Esophagus squamous epithelium (tissue), 5 donors: ENCODE measurements around the gene ELOVL6. TPM values are rescaled to one million over a fixed set of nuclear protein-coding genes. Genes with fewer than 3 reads are reported as not detected.
"Not testable (repeated sequence)": the region's sequence is repeated elsewhere in the genome, so short reads cannot be mapped to it uniquely, and the experiment has no call there.

Source experiments
- DNase-seq: peaks from one replicate; lab custom pipeline; 2025; lab: John Stamatoyannopoulos, UW
- H3K27ac ChIP-seq, 4 donors: fragments of 200-600 bp; sonication (generic); one replicate each; pipeline ENCODE4 v1.5.1; 2016 to 2019; ENCODE audit warnings: mild to moderate bottlenecking in 1 of 4
- H3K27me3 ChIP-seq, 4 donors: fragments of 200-600 bp; sonication (generic); 1 replicate in 3 of 4; 2 replicates in 1 of 4; pipeline versions ENCODE4 v1.5.1 to v1.6.0; 2017 to 2021; ENCODE audit warnings: antibody characterized with exemption in 1 of 4
- H3K36me3 ChIP-seq, 3 donors: fragments of 200-600 bp; sonication (generic); one replicate each; pipeline ENCODE4 v1.5.1; 2016 to 2019
- H3K4me1 ChIP-seq, 3 donors: fragments of 200-600 bp; sonication (generic); one replicate each; pipeline ENCODE4 v1.5.1; 2017 to 2019
- H3K4me3 ChIP-seq, 4 donors: fragments of 200-600 bp; sonication (generic); 1 replicate in 3 of 4; 2 replicates in 1 of 4; pipeline ENCODE4 v1.5.1; 2016 to 2019; ENCODE audit warnings: mild to moderate bottlenecking in 2 of 4, moderate library complexity in 1 of 4
- H3K9me3 ChIP-seq, 3 donors: fragments of 200-600 bp; sonication (generic); one replicate each; pipeline ENCODE4 v1.5.1; 2016 to 2019
- POLR2A ChIP-seq, 4 donors: fragments of 450-650 bp; IDR thresholded peaks; one replicate each; pipeline ENCODE4 v1.6.1; 2017; ENCODE audit warnings: antibody characterized with exemption in 4 of 4, mild to moderate bottlenecking in 4 of 4, moderate library complexity in 3 of 4
- WGBS, 2 donors: methylation state at CpG; one replicate each; pipeline ENCODE4 v1.1.5; 2018; 5-methylcytosine and 5-hydroxymethylcytosine counted together
- intact Hi-C: fragments of 100-400 bp; cut with DNase I; formaldehyde crosslinking; loops from one replicate; pipeline ENCODE4 v1.15.0; 2022
- total RNA-seq, 4 donors: library from RNA; depleted of rRNA; stranded (reverse); fragments of >200 nt; gene quantifications; one replicate each; pipeline ENCODE4 v1.1.0, GENCODE V29; 2016
- TF ChIP-seq, protein P1 (sequence below), 6 experiments: fragments of 450-650 bp in 4 of 6; fragments of 200-600 bp in 2 of 6; sonication (generic) in 2 of 6; IDR thresholded peaks; one replicate each; pipeline ENCODE4 v1.5.1; 2016 to 2019; ENCODE audit warnings: antibody characterized with exemption in 6 of 6, mild to moderate bottlenecking in 4 of 6, moderate library complexity in 4 of 6
- donor health status: DM: yes; HTN: yes; CAD: no.

Gene ELOVL6
- total RNA-seq, 4 donors from 2014 or later, result 13.0 to 39.5 (median 19.4) TPM

GRCh38 chr4:110196871-110197528 lies 1.4 kb downstream of the ELOVL6 start:
- H3K9me3 ChIP-seq, result no peaks in the 10 kb centered on the region
- no peaks in the 10 kb centered on the region for H3K27me3 ChIP-seq
- peak; percentile 2 for DNase-seq
- 0% methylated on average over 3 to 5 of the region's 47 CpGs for WGBS, 2 donors
- peaks cover 0 to 44% (median 3%) of the 10 kb centered on the region in 3 donors for H3K4me1 ChIP-seq
- peak overlapping the region; percentile 87 to 97 (median 92) for H3K27ac ChIP-seq
- peak overlapping the region; percentile 69 to 97 (median 80) for H3K4me3 ChIP-seq
- H3K36me3 ChIP-seq, result no peaks in the 10 kb centered on the region
- intact Hi-C loops, result no loop called here
- TF ChIP-seq, protein P1, sequence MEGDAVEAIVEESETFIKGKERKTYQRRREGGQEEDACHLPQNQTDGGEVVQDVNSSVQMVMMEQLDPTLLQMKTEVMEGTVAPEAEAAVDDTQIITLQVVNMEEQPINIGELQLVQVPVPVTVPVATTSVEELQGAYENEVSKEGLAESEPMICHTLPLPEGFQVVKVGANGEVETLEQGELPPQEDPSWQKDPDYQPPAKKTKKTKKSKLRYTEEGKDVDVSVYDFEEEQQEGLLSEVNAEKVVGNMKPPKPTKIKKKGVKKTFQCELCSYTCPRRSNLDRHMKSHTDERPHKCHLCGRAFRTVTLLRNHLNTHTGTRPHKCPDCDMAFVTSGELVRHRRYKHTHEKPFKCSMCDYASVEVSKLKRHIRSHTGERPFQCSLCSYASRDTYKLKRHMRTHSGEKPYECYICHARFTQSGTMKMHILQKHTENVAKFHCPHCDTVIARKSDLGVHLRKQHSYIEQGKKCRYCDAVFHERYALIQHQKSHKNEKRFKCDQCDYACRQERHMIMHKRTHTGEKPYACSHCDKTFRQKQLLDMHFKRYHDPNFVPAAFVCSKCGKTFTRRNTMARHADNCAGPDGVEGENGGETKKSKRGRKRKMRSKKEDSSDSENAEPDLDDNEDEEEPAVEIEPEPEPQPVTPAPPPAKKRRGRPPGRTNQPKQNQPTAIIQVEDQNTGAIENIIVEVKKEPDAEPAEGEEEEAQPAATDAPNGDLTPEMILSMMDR (IDR thresholded peaks at IDR 0.05), result peak in 1 of 6 experiments; percentile 20
- peak in 2 of 4 donors; percentile 1 to 12 for TF ChIP-seq POLR2A (IDR thresholded peaks at IDR 0.05)

DNA sequence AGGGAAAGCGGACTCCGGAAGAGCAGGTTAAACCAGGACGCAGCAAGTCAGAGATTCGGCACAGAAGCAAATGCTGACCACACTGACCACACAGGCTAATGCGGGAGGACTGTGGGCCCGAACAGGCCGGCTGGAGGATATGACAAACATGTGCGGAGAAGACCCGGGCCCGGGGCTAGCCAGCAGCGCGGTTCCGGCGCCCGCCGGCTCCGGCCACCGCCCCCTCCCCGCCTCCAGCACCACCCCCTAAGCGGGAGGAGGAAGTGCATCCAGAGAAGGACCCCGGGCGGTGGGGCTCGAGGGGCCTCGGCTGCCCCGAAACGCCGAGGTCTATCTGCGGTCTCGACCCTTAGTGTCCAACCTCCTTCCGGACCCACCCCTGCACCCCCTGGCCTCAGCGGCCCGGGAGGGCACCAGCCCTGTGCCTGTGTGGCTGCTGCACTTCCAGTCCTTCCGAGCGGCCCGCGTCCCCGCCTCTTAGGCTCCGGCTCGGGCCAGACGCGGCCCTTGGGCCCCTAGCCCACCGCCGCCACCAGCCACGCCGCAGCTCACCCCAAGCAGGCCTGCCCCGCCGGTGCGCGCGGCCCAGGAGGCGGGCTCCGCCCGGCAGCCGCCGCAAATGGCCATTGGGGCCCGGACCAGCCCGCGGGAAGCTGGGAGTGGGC lies 2.1 kb downstream of the ELOVL6 start:
- WGBS, 2 donors, result 1 to 2% methylated on average over 11 to 16 of the region's 58 CpGs
- TF ChIP-seq, protein P1 (IDR thresholded peaks at IDR 0.05), result no peak
- peak in 2 of 4 donors; percentile 8 to 36 for TF ChIP-seq POLR2A (IDR thresholded peaks at IDR 0.05)
- no peak for DNase-seq
- peak overlapping the region; percentile 87 to 97 (median 92) for H3K27ac ChIP-seq
- no peaks in the 10 kb centered on the region for H3K27me3 ChIP-seq
- peak overlapping the region; percentile 69 to 97 (median 80) for H3K4me3 ChIP-seq
- H3K36me3 ChIP-seq, result no peaks in the 10 kb centered on the region
- H3K9me3 ChIP-seq, result no peaks in the 10 kb centered on the region
- peaks cover 0 to 44% (median 3%) of the 10 kb centered on the region in 3 donors for H3K4me1 ChIP-seq
- intact Hi-C loops, result no loop called here

GRCh38 chr4:110195561-110196205 lies 2.7 kb downstream of the ELOVL6 start:
- TF ChIP-seq POLR2A (IDR thresholded peaks at IDR 0.05), result no peak
- TF ChIP-seq, protein P1 (IDR thresholded peaks at IDR 0.05), result no peak
- Histone ChIP-seq H3K4me3 (peak overlapping the region; percentile 69 to 97 (median 80)), H3K9me3 (no peaks in the 10 kb centered on the region), H3K27ac (peak overlapping the region; percentile 87 to 97 (median 92)), H3K36me3 (no peaks in the 10 kb centered on the region), H3K27me3 (no peaks in the 10 kb centered on the region), H3K4me1 (peaks cover 0 to 44% (median 3%) of the 10 kb centered on the region in 3 donors)
- no peak for DNase-seq
- WGBS, 2 donors, result 13 to 15% methylated on average over 9 to 11 of the region's 11 CpGs
- intact Hi-C loops, result no loop called here

GRCh38 chr4:110193822-110194761 lies 4.3 kb downstream of the ELOVL6 start:
- intact Hi-C loops, result no loop called here
- WGBS, 2 donors, result 52 to 60% methylated on average over 8 of the region's 8 CpGs
- Histone ChIP-seq H3K4me1 (peaks cover 0 to 39% (median 3%) of the 10 kb centered on the region in 3 donors), H3K36me3 (no peaks in the 10 kb centered on the region), H3K4me3 (no peak overlapping the region), H3K27ac (peak overlapping the region in 2 of 4 donors; percentile 87 to 91), H3K27me3 (no peaks in the 10 kb centered on the region), H3K9me3 (no peaks in the 10 kb centered on the region)
- TF ChIP-seq, protein P1 (IDR thresholded peaks at IDR 0.05), result no peak
- TF ChIP-seq POLR2A (IDR thresholded peaks at IDR 0.05), result peak in 3 of 4 donors; percentile 32 to 59 (median 55)
- DNase-seq, result peak; percentile 0

- H3K27ac ChIP-seq, result peak overlapping the region in 2 of 4 donors; percentile 87 to 91
- DNase-seq, H3K36me3 ChIP-seq, H3K27me3 ChIP-seq, H3K9me3 ChIP-seq, intact Hi-C loops, H3K4me3 ChIP-seq: not testable (repeated sequence)
- 77 to 79% methylated on average over 7 of the region's 7 CpGs for WGBS, 2 donors
- peaks cover 0 to 31% (median 0%) of the 10 kb centered on the region in 3 donors for H3K4me1 ChIP-seq
Observed at GRCh38 chr4:110193287-110193686, 5.1 kb downstream of the ELOVL6 start.
